A673 (cell line): ENCODE data around the gene RAPGEF3. TPM values are rescaled to one million over a fixed set of nuclear protein-coding genes. Genes with fewer than 3 reads are reported as not detected.

Experiments used
- BruUV-seq: library from RNA; stranded (reverse); fragments of 400-500 nt; replicated peaks from 2 replicates; lab custom pipeline; 2021; lab: Mats Ljungman, UMichigan
- CTCF ChIA-PET: fragments of 300-600 bp; sonication (Branson Sonifier 250); formaldehyde crosslinking; loops from one replicate; lab custom pipeline; 2022; ENCODE audit warnings: antibody characterized with exemption; lab: Charles Lee
- POLR2A ChIA-PET: fragments of 300-600 bp; sonication (Branson Sonifier 250); formaldehyde crosslinking; loops from one replicate; lab custom pipeline; 2022; ENCODE audit warnings: antibody characterized with exemption; ENCODE audit not compliant: low non-redundant PET; lab: Charles Lee
- DNase-seq: peaks from one replicate; pipeline ENCODE4 v3.0.0-alpha.2; 2015; ENCODE audit warnings: low spot score
- H3K27ac ChIP-seq: fragments of 200-600 bp; sonication (generic); 2 replicates; pipeline ENCODE4 v1.5.1; 2016; ENCODE audit warnings: mixed run types, low read depth, mild to moderate bottlenecking, mixed read lengths, antibody characterized with exemption, low read length; ENCODE audit not compliant: poor library complexity, severe bottlenecking
- H3K27me3 ChIP-seq: fragments of 200-600 bp; sonication (generic); replicated peaks from 2 replicates; pipeline ENCODE4 v1.6.1; 2017; ENCODE audit warnings: mixed run types, low read depth, mild to moderate bottlenecking, mixed read lengths, antibody characterized with exemption, low read length; ENCODE audit not compliant: insufficient read depth, poor library complexity
- H3K36me3 ChIP-seq: fragments of 200-600 bp; sonication (generic); 2 replicates; pipeline ENCODE4 v1.6.1; 2016; ENCODE audit warnings: mixed run types, mild to moderate bottlenecking, mixed read lengths, antibody characterized with exemption, low read length; ENCODE audit not compliant: insufficient read depth, poor library complexity, severe bottlenecking
- H3K4me1 ChIP-seq: fragments of 200-600 bp; sonication (generic); 2 replicates; pipeline ENCODE4 v1.6.1; 2017; ENCODE audit warnings: mixed run types, mild to moderate bottlenecking, mixed read lengths, antibody characterized with exemption, low read length; ENCODE audit not compliant: insufficient read depth, poor library complexity, severe bottlenecking
- H3K4me3 ChIP-seq: fragments of 200-600 bp; sonication (generic); 2 replicates; pipeline ENCODE4 v1.5.1; 2016; ENCODE audit warnings: low read depth, mixed run types, mild to moderate bottlenecking, mixed read lengths, low read length; ENCODE audit not compliant: poor library complexity, severe bottlenecking
- H3K9me3 ChIP-seq: fragments of 200-600 bp; sonication (generic); 2 replicates; pipeline ENCODE4 v1.6.1; 2016; ENCODE audit warnings: mixed run types, low read depth, mild to moderate bottlenecking, mixed read lengths, antibody characterized with exemption, low read length; ENCODE audit not compliant: poor library complexity, severe bottlenecking
- CTCF ChIP-seq: fragments of 300-800, 200-600 bp; sonication (generic); conservative IDR thresholded peaks from 2 replicates; pipeline ENCODE4 v1.5.1; 2017; ENCODE audit warnings: low read depth, mild to moderate bottlenecking, antibody characterized with exemption, low read length, moderate library complexity, mixed read lengths
- EZH2 ChIP-seq: fragments of 200-600 bp; sonication (generic); IDR thresholded peaks from 2 replicates; pipeline ENCODE4 v1.6.1; 2017; ENCODE audit warnings: borderline replicate concordance, low read depth, mild to moderate bottlenecking, mixed read lengths, antibody characterized with exemption, low read length; ENCODE audit not compliant: poor library complexity, severe bottlenecking
- intact Hi-C: fragments of 100-400 bp; cut with micrococcal nuclease; formaldehyde crosslinking; loops from one replicate; pipeline ENCODE4 v1.10.0; 2022; ENCODE audit not compliant: unreplicated experiment
- total RNA-seq: library from RNA; stranded (reverse); gene quantifications from 2 replicates; pipeline ENCODE4 v1.2.3, GENCODE V29; 2021

The RAPGEF3 gene
- total RNA-seq, 1 experiment from 2014 or later: 4.3 TPM

- no peak overlapping the region for H3K4me3 ChIP-seq
- CTCF ChIA-PET: interaction anchor here (2.4 kb wide), 1 partner anchor 95 kb away, joined by 15 read pairs; no protein-coding TSS in a partner anchor
- H3K27ac ChIP-seq: no peak overlapping the region
- TF ChIP-seq EZH2 (no peak), CTCF (no peak)
- no peaks in the 10 kb centered on the region for H3K27me3 ChIP-seq
- no peaks in the 10 kb centered on the region for H3K9me3 ChIP-seq
- peaks cover 39% of the 10 kb centered on the region for H3K4me1 ChIP-seq
- POLR2A ChIA-PET: no interaction called here
- no peak for DNase-seq
- BruUV-seq: no TSS peak
- intact Hi-C loops: loop anchor here (5.0 kb wide), 1 partner anchor 34 kb away; no protein-coding TSS in a partner anchor
- no peaks in the 10 kb centered on the region for H3K36me3 ChIP-seq
Measured at GRCh38 chr12:47743311-47743860, 15.3 kb downstream of the RAPGEF3 start.

GRCh38 chr12:47742253-47742825, 16.3 kb downstream of the RAPGEF3 start:
- ChIA-PET CTCF (interaction anchor here (0.6 to 2.4 kb wide), 10 partner anchors 12 to 1157 kb away, joined by 3 to 18 read pairs (median 4); partner anchors contain the start of gene RAPGEF3), POLR2A (interaction anchor here (0.6 kb wide), 1 partner anchor 1318 kb away, joined by 3 read pairs; the partner anchor contains the start of gene KMT2D)
- intact Hi-C loops: loop anchor here (5.0 kb wide), 1 partner anchor 35 kb away; no protein-coding TSS in a partner anchor
- TF ChIP-seq CTCF (peak; percentile 98), EZH2 (no peak)
- no peaks in the 10 kb centered on the region for H3K9me3 ChIP-seq
- no peak overlapping the region for H3K27ac ChIP-seq
- no peak overlapping the region for H3K4me3 ChIP-seq
- no peaks in the 10 kb centered on the region for H3K36me3 ChIP-seq
- DNase-seq: no peak
- peaks cover 39% of the 10 kb centered on the region for H3K4me1 ChIP-seq
- BruUV-seq: no TSS peak
- H3K27me3 ChIP-seq: no peaks in the 10 kb centered on the region

GRCh38 chr12:47741340-47741703, 17.4 kb downstream of the RAPGEF3 start:
- no peaks in the 10 kb centered on the region for H3K36me3 ChIP-seq
- intact Hi-C loops: loop anchor here (5.0 kb wide), 1 partner anchor 36 kb away; no protein-coding TSS in a partner anchor
- POLR2A ChIA-PET: interaction anchor here (0.5 kb wide), 1 partner anchor 386 kb away, joined by 3 read pairs; no protein-coding TSS in a partner anchor
- H3K4me1 ChIP-seq: peaks cover 37% of the 10 kb centered on the region
- peak; percentile 97 for DNase-seq
- H3K4me3 ChIP-seq: no peak overlapping the region
- H3K27ac ChIP-seq: peak overlapping the region; percentile 93
- CTCF ChIA-PET: interaction anchor here (0.5 to 2.4 kb wide), 13 partner anchors 11 to 97 kb away, joined by 3 to 18 read pairs (median 4); partner anchors contain the start of genes RAPGEF3 and SLC48A1
- no peaks in the 10 kb centered on the region for H3K9me3 ChIP-seq
- TF ChIP-seq EZH2 (no peak), CTCF (no peak)
- no TSS peak for BruUV-seq
- H3K27me3 ChIP-seq: no peaks in the 10 kb centered on the region
